Fibroblast of mammary gland (primary cell): ENCODE measurements around the gene CKAP2L.
"Not testable (repeated sequence)": the region's sequence is repeated elsewhere in the genome, so short reads cannot be mapped to it uniquely, and the experiment has no call there.

Experiments
- DNase-seq: peaks from one replicate; pipeline ENCODE4 v3.0.0-alpha.2; 2010; ENCODE audit warnings: low read depth
- H3K4me3 ChIP-seq: 2 replicates; pipeline ENCODE4 v1.5.1; 2011; ENCODE audit warnings: low read depth, mild to moderate bottlenecking, low read length, moderate library complexity; ENCODE audit not compliant: control insufficient read depth
- CTCF ChIP-seq: conservative IDR thresholded peaks from 2 replicates; pipeline ENCODE4 v1.5.1; 2011; ENCODE audit warnings: low read depth, low read length, inconsistent platforms; ENCODE audit not compliant: control insufficient read depth, insufficient read depth

CKAP2L gene

GRCh38 chr2:112718863-112719370 lies 45.5 kb downstream of the CKAP2L start:
- TF ChIP-seq CTCF, result no peak
- DNase-seq, result peak; percentile 38
- no peak overlapping the region for H3K4me3 ChIP-seq

- not testable (repeated sequence) for DNase-seq, H3K4me3 ChIP-seq
Measured at GRCh38 chr2:112716826-112717352, 47.5 kb downstream of the CKAP2L start.

GRCh38 chr2:112716094-112716493 lies 48.3 kb downstream of the CKAP2L start:
- DNase-seq, H3K4me3 ChIP-seq: not testable (repeated sequence)

GRCh38 chr2:112714836-112715631 lies 49.4 kb downstream of the CKAP2L start:
- H3K4me3 ChIP-seq, result no peak overlapping the region
- peak; percentile 72 for DNase-seq
- TF ChIP-seq CTCF, result no peak

- no peak for DNase-seq
- no peak overlapping the region for H3K4me3 ChIP-seq
- TF ChIP-seq CTCF, result no peak
Measured at GRCh38 chr2:112714331-112714730, 50.1 kb downstream of the CKAP2L start.

GRCh38 chr2:112713926-112714325 lies 50.5 kb downstream of the CKAP2L start:
- DNase-seq, result no peak
- no peak for TF ChIP-seq CTCF
- no peak overlapping the region for H3K4me3 ChIP-seq

GRCh38 chr2:112713585-112713925 lies 50.9 kb downstream of the CKAP2L start:
- no peak overlapping the region for H3K4me3 ChIP-seq
- DNase-seq, result no peak
- no peak for TF ChIP-seq CTCF

- peak; percentile 92 for DNase-seq
- TF ChIP-seq CTCF, result no peak
- H3K4me3 ChIP-seq, result no peak overlapping the region
Measured at GRCh38 chr2:112712903-112713584, 51.4 kb downstream of the CKAP2L start.
